ENCODE results near the gene PPM1M. TPM values are rescaled to one million over a fixed set of nuclear protein-coding genes. Genes with fewer than 3 reads are reported as not detected.

Gene PPM1M
- polyA plus RNA-seq, 1 donor from 2014 or later, result 1.1 TPM

DNA sequence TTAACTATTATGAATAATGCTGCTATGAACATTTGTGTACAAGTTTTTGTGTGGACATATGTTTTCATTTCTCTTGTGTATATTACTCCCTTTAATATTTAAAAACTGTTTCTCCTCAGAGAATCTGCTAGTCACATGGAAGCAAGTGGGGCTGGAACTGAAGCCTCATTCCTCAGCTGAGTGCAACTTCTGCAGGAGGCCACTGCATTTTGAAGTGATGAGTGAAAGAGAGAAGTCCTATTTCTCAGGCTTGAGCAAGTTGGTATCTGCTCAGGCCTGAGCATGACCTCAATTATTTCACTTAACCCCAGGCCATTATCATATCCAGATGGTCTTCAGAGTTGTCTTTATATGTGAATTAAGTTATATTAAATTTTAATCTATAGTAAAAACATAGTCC is 31.7 kb upstream of the PPM1M start:
- no peak overlapping the region for H3K9ac ChIP-seq (ENCODE audit: low read length)
- H3F3A ChIP-seq (ENCODE audit: insufficient read depth, low read length, poor library complexity, severe bottlenecking), result no peaks in the 10 kb centered on the region
- TF ChIP-seq EZH2 (IDR thresholded peaks at IDR 0.05; ENCODE audit: borderline replicate concordance, insufficient read depth, low read length, poor library complexity, severe bottlenecking) (no peak), TAF1 (IDR thresholded peaks at IDR 0.05; ENCODE audit: low read depth) (no peak), RAD21 (conservative IDR thresholded peaks at IDR 0.05) (no peak), SMC3 (conservative IDR thresholded peaks at IDR 0.05; ENCODE audit: poor library complexity) (no peak), POLR2AphosphoS5 (IDR thresholded peaks at IDR 0.05) (no peak), EP300 (conservative IDR thresholded peaks at IDR 0.05; ENCODE audit: poor library complexity, severe bottlenecking) (no peak), MXI1 (conservative IDR thresholded peaks at IDR 0.05; ENCODE audit: poor library complexity, severe bottlenecking) (no peak)
- TF ChIP-seq, protein P1, sequence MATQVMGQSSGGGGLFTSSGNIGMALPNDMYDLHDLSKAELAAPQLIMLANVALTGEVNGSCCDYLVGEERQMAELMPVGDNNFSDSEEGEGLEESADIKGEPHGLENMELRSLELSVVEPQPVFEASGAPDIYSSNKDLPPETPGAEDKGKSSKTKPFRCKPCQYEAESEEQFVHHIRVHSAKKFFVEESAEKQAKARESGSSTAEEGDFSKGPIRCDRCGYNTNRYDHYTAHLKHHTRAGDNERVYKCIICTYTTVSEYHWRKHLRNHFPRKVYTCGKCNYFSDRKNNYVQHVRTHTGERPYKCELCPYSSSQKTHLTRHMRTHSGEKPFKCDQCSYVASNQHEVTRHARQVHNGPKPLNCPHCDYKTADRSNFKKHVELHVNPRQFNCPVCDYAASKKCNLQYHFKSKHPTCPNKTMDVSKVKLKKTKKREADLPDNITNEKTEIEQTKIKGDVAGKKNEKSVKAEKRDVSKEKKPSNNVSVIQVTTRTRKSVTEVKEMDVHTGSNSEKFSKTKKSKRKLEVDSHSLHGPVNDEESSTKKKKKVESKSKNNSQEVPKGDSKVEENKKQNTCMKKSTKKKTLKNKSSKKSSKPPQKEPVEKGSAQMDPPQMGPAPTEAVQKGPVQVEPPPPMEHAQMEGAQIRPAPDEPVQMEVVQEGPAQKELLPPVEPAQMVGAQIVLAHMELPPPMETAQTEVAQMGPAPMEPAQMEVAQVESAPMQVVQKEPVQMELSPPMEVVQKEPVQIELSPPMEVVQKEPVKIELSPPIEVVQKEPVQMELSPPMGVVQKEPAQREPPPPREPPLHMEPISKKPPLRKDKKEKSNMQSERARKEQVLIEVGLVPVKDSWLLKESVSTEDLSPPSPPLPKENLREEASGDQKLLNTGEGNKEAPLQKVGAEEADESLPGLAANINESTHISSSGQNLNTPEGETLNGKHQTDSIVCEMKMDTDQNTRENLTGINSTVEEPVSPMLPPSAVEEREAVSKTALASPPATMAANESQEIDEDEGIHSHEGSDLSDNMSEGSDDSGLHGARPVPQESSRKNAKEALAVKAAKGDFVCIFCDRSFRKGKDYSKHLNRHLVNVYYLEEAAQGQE (IDR thresholded peaks at IDR 0.05; ENCODE audit: borderline replicate concordance), result no peak
- TF ChIP-seq, protein P2, sequence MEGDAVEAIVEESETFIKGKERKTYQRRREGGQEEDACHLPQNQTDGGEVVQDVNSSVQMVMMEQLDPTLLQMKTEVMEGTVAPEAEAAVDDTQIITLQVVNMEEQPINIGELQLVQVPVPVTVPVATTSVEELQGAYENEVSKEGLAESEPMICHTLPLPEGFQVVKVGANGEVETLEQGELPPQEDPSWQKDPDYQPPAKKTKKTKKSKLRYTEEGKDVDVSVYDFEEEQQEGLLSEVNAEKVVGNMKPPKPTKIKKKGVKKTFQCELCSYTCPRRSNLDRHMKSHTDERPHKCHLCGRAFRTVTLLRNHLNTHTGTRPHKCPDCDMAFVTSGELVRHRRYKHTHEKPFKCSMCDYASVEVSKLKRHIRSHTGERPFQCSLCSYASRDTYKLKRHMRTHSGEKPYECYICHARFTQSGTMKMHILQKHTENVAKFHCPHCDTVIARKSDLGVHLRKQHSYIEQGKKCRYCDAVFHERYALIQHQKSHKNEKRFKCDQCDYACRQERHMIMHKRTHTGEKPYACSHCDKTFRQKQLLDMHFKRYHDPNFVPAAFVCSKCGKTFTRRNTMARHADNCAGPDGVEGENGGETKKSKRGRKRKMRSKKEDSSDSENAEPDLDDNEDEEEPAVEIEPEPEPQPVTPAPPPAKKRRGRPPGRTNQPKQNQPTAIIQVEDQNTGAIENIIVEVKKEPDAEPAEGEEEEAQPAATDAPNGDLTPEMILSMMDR (IDR thresholded peaks at IDR 0.05; ENCODE audit: poor library complexity, severe bottlenecking), result no peak
- H3K4me3 ChIP-seq (ENCODE audit: low read length), result no peak overlapping the region
- H4K20me1 ChIP-seq (ENCODE audit: insufficient read depth), result no peaks in the 10 kb centered on the region
- H3K27ac ChIP-seq (ENCODE audit: low read length), result no peak overlapping the region
- H3K79me2 ChIP-seq (replicated peaks; ENCODE audit: insufficient read depth, low read length), result no peaks in the 10 kb centered on the region
- H3K9me3 ChIP-seq (ENCODE audit: low read length), result no peaks in the 10 kb centered on the region
- no peak overlapping the region for H2AFZ ChIP-seq (ENCODE audit: low read depth, low read length)
- H3K4me2 ChIP-seq (ENCODE audit: low read length), result no peak overlapping the region
- peaks cover 3% of the 10 kb centered on the region for H3K36me3 ChIP-seq (ENCODE audit: insufficient read depth, low read length)
- H3K27me3 ChIP-seq (ENCODE audit: insufficient read depth, low read depth, low read length), result no peaks in the 10 kb centered on the region
- H3K9me2 ChIP-seq (ENCODE audit: insufficient read depth, low read length), result no peaks in the 10 kb centered on the region

DNA sequence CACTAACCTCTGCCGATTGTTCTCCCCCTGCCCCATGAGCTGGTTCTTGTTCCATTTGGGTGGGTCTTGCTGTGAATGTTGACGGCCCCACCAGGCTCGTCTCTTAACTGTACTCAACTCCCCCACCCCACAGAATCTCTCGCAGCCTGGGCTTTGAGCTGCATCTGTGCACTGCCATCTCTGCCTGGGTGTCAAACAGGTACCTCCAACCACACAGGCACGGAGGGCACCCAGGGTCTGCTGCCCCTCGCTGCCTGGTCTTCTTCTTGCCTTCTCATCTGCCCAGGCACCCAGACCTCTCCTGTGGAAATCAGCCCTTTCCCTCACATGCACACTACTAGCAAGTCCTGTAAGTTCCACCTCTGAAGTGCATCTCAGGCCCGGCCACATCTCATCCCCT is 30.2 kb upstream of the PPM1M start:
- TF ChIP-seq SMC3 (conservative IDR thresholded peaks at IDR 0.05; ENCODE audit: poor library complexity), result no peak
- TF ChIP-seq POLR2AphosphoS5 (IDR thresholded peaks at IDR 0.05), result no peak
- TF ChIP-seq EP300 (conservative IDR thresholded peaks at IDR 0.05; ENCODE audit: poor library complexity, severe bottlenecking), result no peak
- TF ChIP-seq EZH2 (IDR thresholded peaks at IDR 0.05; ENCODE audit: borderline replicate concordance, insufficient read depth, low read length, poor library complexity, severe bottlenecking), result no peak
- no peak for TF ChIP-seq MXI1 (conservative IDR thresholded peaks at IDR 0.05; ENCODE audit: poor library complexity, severe bottlenecking)
- no peak for TF ChIP-seq TAF1 (IDR thresholded peaks at IDR 0.05; ENCODE audit: low read depth)
- TF ChIP-seq, protein P2 (IDR thresholded peaks at IDR 0.05; ENCODE audit: poor library complexity, severe bottlenecking), result no peak
- no peak for TF ChIP-seq RAD21 (conservative IDR thresholded peaks at IDR 0.05)
- TF ChIP-seq, protein P1 (IDR thresholded peaks at IDR 0.05; ENCODE audit: borderline replicate concordance), result no peak

More for the DNA sequence above, 30.2 kb upstream of the PPM1M start:
- Histone ChIP-seq H3K79me2 (replicated peaks; ENCODE audit: insufficient read depth, low read length) (no peaks in the 10 kb centered on the region), H4K20me1 (ENCODE audit: insufficient read depth) (no peaks in the 10 kb centered on the region), H3K4me2 (ENCODE audit: low read length) (no peak overlapping the region), H2AFZ (ENCODE audit: low read depth, low read length) (no peak overlapping the region), H3K36me3 (ENCODE audit: insufficient read depth, low read length) (no peaks in the 10 kb centered on the region), H3K9ac (ENCODE audit: low read length) (no peak overlapping the region), H3F3A (ENCODE audit: insufficient read depth, low read length, poor library complexity, severe bottlenecking) (no peaks in the 10 kb centered on the region), H3K9me2 (ENCODE audit: insufficient read depth, low read length) (no peaks in the 10 kb centered on the region), H3K9me3 (ENCODE audit: low read length) (no peaks in the 10 kb centered on the region), H3K27ac (ENCODE audit: low read length) (no peak overlapping the region), H3K4me3 (ENCODE audit: low read length) (no peak overlapping the region), H3K27me3 (ENCODE audit: insufficient read depth, low read depth, low read length) (no peaks in the 10 kb centered on the region)
